Anterior cingulate cortex (tissue), 58 donors: ENCODE measurements around the gene RBM8A.
A peak's percentile ranks its signal among the peaks of the same experiment; 100 is the strongest.

Experiments
- DNase-seq, 58 donors: peaks; one replicate each; lab custom pipeline; 2025; lab: John Stamatoyannopoulos, UW

RBM8A gene

DNA sequence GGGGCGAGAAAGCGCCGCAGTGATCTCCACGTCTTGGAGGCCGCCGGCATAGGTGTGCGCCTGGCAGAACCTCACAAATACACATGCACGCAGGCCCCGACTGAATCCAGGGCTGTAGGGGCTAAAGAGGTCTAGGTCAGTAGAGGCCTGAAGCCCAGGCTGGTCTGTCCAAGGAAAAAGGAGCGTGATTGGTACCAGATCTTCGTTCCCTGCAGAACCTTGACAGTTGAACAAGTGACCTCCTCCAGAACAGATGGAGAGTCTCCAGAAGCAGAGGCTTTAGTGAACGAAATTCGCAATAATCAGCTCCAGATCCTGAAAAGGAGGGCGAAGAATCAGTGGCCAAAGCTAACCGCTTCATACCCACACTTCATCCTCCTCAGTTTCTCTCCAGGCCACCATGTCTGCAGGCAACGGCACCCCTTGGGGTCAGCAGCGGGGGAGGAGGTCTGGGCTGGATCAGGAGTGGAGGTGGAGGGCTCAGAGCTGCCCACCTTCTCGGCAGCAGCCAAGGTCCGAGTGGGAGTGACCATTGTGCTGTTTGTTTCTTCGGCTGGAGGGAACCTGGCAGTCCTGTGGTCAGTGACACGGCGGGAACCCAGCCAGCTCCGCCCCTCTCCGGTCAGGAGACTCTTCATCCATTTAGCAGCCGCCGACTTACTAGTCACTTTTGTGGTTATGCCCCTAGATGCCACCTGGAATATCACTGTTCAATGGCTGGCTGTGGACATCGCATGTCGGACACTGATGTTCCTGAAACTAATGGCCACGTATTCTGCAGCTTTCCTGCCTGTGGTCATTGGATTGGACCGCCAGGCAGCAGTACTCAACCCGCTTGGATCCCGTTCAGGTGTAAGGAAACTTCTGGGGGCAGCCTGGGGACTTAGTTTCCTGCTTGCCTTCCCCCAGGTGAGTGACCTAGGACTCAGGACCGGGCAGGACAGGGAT, 8.0 kb downstream of the RBM8A start:
- peak in 42 of 58 donors; percentile 7 to 64 (median 33) for DNase-seq

DNA sequence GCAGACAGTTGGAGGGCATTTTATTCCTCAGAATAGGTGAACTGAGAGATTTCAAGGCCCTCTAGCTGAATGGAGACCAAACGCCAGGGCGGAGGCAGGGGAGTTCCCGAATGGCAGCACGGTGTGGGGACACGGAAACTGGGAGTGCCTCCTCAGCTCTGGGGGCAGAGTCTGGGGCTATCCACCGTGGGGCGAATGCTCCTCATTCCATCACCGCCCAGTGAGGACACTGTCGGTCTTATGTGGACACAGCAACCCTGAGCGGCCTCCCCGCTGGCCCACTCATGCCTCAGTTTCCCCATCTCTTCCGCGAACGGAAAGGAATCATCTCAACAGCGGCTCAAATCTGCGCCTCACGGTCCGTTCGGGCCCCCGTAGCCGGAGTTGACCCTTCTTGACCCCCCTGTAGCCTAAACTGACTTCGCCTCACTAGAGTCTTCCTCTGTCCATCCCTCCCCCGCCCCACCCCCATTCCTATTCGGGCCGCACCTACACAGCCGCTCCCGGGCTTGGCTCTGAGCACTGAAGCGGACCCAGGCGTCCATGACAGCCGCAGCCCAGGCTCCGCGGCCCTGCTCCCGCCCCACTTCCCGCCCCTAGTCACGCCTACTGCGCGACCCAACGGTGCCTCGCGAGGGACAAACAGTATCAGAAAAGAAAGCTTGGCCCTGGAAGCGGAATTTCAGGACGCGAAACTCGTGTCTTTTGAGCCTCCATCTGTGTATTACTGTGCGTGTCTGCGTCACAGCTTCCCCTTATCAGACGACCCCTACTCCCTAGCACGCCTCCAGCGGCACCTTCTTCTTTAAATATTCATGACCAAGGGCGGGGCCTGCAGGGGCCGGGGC, 8.9 kb downstream of the RBM8A start, which contains the start of gene PEX11B:
PEX11B (minus strand) TSS at position 574 of the 848 bp plus-strand sequence; CDS start at position 545, 29 bp downstream.
- DNase-seq, result peak; percentile 58 to 99 (median 89)

GRCh38 chr1:145917595-145917994, 9.7 kb downstream of the RBM8A start:
- DNase-seq, result no peak

- no peak for DNase-seq
Measured at GRCh38 chr1:145916745-145917144, 10.5 kb downstream of the RBM8A start.

- no peak for DNase-seq
Measured at GRCh38 chr1:145912128-145912641, 15.1 kb downstream of the RBM8A start.

DNA sequence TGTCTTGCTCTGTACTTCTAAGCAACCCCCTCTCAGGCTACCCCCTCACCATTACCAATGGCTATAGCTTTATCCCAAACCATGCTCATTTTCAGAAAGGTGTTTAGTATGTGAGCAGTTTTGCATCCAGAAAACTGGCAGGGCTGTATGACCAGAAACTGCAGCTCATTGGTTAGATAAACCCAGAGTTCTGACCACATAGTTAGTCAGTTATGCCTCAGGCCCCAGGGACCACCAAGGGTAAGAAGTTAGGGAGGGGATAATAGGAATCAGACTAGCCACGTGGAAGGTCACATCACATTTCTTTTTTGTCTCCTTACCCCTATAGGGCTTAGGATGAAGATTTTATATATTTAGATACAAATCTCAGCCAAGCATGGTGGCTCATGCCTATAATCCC, 18.6 kb downstream of the RBM8A start:
- DNase-seq, result no peak

- DNase-seq, result no peak
Measured at GRCh38 chr1:145906954-145907753, 20.1 kb downstream of the RBM8A start.

- DNase-seq, result no peak
Measured at GRCh38 chr1:145901312-145902021, 25.8 kb downstream of the RBM8A start.

DNA sequence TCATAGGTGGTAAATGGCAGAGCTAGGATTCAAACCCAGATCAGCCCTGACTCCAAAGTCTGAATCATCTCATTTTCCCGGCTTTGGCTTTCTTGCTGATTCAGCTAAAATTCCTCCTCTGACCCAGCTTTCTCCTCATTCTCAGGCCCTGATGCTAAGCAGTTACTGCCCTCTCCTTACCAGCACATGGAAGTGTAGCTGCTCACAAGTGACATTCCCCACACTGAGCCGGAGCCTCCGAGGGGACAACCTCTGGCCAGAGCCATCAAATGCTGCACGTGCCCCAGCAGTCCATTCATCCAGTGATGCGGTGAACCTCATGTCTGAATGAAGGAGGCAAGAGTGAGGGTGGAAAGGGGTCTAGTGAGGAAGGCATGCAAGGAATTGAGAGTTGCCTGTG, 28.5 kb downstream of the RBM8A start:
- DNase-seq, result no peak

DNA sequence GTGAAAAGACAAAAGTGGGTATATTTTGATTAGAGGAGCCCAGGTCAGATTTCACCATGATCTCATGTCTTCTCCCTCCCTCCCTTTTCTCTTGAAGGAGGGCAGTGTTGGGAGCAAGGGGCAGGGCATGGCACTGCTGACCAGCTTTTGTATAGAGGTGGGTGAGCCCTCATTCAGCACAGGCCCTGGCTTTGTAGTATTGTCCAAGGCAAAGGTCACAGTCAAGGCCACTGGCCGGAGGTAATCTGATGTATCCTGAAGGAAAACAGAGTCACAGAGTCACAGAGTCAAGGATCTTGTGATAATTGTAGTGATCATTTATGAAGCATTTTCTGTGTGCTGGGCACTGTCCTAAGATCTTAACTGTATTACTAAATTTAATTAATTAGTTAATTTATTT, 29.3 kb downstream of the RBM8A start:
- no peak for DNase-seq

- DNase-seq, result no peak
Measured at GRCh38 chr1:145895471-145895870, 31.8 kb downstream of the RBM8A start.

DNA sequence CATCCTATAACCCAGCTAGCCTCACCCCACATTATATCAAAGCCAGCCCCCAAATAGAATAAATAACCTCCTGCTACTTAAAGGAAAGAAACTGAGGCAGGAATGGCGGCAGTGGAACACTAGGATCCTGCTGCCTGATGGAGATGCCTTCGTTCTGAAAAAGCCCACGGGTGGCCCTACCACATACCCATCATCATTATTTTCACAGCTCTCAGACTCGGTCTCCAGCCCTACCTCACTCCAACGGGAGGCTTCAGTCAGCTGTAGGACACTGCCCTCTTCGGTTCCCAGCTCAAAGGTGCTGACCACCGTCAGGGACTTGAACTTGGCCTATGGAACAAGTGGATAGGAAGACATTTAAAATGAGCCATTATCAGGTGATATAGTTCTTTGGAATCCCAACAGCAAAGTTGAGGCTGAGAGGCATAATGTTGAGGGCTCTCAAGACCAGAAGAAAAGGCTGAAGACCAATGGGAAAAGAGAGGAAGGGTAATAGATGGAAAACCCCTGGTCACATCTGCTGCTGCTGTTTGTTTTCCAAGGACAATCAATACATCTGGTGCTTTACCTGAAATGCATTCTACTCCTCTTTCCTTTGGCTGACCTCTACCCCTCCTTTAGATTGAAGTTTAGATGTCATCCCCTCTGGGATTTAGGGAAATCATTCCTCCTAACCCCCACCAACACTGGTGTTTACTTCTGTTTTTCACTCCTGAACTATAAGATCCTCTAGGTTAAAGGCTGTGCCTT, 33.8 kb downstream of the RBM8A start:
- no peak for DNase-seq

DNA sequence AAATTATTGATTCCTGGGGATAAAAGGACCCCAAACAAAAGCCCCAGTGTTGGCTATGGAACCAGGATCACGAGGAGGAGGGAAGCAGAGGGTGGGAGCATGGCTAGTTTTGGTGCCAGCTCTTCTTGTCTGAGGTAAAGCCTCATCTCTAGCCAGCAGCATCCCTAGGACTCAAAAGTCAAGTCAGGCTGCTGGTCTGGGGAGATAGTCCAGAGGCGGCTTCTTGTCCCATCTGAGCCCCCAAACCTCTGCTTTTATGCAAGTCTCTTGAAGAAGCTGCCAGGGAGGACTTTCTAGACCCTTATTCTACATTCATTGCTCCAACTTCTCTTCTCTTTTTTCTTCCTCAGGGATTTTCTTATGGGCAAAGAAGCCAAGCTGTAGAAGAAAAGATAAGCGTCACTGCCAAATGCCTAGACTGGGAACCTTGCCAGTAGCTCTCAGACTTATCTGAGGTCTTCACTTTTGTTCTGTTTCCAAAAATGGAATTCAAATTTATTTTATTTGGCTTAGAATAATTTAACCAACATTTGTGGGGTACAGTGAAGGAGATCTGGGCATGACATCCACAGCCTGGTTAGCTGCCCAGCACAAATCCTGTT, 34.7 kb downstream of the RBM8A start:
- DNase-seq, result peak in 6 of 58 donors; percentile 3 to 42 (median 16)

DNA sequence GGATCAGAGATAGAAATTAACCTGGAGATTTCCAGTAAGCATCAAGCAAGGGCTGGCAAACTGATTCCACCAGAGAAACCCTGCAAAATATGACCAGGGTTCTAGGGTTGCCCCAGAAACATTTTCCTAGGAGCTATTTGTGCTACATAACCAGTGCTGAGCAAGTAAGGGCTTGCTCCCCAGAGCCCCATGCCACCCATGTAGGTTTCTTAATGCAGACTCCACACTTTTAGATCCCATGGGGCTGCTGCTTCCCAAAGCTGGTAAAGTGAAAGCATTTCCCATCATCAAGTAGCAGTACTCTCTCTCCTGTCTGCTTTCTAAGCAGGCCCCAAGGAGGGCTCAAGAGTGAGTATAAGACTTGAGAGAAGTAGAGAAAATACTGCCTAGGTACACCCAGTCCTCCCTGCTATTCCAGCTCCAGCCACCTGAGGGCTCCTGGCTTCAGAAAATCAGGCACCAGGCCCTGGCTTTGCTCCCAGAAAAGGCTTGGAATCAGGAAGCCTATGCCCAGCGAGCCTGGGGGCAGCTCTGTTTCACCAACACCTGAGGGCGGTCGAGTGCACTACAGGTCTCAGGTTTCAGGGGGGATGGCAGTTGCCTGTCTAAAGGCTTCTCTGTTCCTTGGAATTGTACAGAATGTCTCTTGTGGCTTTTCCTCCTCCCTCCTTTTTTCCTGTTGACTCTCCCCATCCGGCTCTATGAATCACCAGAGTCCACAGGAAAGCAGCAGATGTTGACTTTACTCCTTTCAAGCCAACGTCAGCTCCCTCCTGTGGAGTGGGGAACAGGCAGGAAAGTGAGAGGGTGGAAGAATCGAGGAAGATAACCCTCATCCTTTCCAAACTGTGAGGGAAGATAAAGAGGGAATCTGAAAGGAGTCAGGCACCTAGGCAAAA, 35.4 kb downstream of the RBM8A start:
- DNase-seq, result peak; percentile 17 to 92 (median 83)

- no peak for DNase-seq
Measured at GRCh38 chr1:145891143-145891542, 36.1 kb downstream of the RBM8A start.

DNA sequence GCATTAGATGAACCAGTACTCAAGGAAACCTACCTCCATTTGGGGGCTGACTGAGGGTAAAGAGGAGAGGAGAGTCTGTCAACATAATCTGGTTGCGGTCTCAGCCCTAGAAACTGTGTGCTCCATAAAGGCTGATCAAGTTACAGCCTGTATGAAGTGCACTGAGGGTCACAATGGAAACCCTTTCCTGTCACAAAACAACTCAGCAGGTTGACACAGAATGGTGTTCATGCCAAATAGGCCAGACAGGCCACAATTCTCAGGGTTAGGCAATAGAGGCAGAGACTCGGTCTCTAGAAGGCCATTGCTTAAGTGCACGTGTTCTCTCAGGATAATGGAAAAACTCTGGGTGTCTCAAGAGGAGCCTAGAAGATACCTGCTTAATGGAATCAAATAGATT, 37.6 kb downstream of the RBM8A start:
- no peak for DNase-seq

GRCh38 chr1:145887631-145888030, 39.7 kb downstream of the RBM8A start:
- no peak for DNase-seq
